K562 (cell line): ENCODE data around the gene ARMC6. TPM values are rescaled to one million over a fixed set of nuclear protein-coding genes. Genes with fewer than 3 reads are reported as not detected.

Experiments
- CEBPB ChIP-seq: fragments of 450-650 bp; IDR thresholded peaks from 2 replicates; pipeline ENCODE4 v1.6.1; 2016; ENCODE audit warnings: missing genetic modification characterization, missing compliant biosample characterization
- CXXC5 ChIP-seq: fragments of 250-450 bp; sonication (Bioruptor Pico); IDR thresholded peaks from 2 replicates; pipeline ENCODE4 v1.8.0; 2022; ENCODE audit warnings: inconsistent platforms, mild to moderate bottlenecking, moderate library complexity
- DDX20 ChIP-seq: fragments of 450-650 bp; IDR thresholded peaks from 2 replicates; pipeline ENCODE4 v1.6.1; 2016; ENCODE audit warnings: missing genetic modification characterization, low read depth, mild to moderate bottlenecking, missing compliant biosample characterization, moderate library complexity
- LCOR ChIP-seq: sonication (generic); formaldehyde crosslinking; IDR thresholded peaks from 2 replicates; pipeline ENCODE4 v1.8.0; 2022; ENCODE audit warnings: mild to moderate bottlenecking, missing genetic modification reagents
- MTA2 ChIP-seq: fragments of 450-650 bp; IDR thresholded peaks from 2 replicates; pipeline ENCODE4 v1.6.1; 2016; ENCODE audit warnings: low read depth
- PURB ChIP-seq: sonication (generic); formaldehyde crosslinking; IDR thresholded peaks from 2 replicates; pipeline ENCODE4 v1.9.0; 2021; ENCODE audit warnings: low read depth, mild to moderate bottlenecking, missing genetic modification reagents
- RCOR1 ChIP-seq, 2 experiments: IDR thresholded peaks; 2 replicates each; pipeline ENCODE4 v1.6.1; 2012; ENCODE audit warnings: low read depth in 2 of 2, low read length in 2 of 2, borderline replicate concordance in 1 of 2, improper control_type of control experiment in 1 of 2
- SP1 ChIP-seq: sonication (generic); formaldehyde crosslinking; IDR thresholded peaks from 2 replicates; pipeline ENCODE4 v1.8.1; 2022; ENCODE audit warnings: mild to moderate bottlenecking, missing genetic modification reagents
- TCFL5 ChIP-seq: fragments of 250-450 bp; sonication (Bioruptor Pico); conservative IDR thresholded peaks from 2 replicates; pipeline ENCODE4 v1.6.1; 2021; ENCODE audit warnings: mild to moderate bottlenecking, moderate library complexity, matching md5 sums
- ZNF354B ChIP-seq: fragments of 250-450 bp; sonication (Bioruptor Pico); IDR thresholded peaks from 2 replicates; pipeline ENCODE4 v1.4.0; 2020
- ZNF561 ChIP-seq: fragments of 450-650 bp; formaldehyde crosslinking; conservative IDR thresholded peaks from 2 replicates; pipeline ENCODE4 v1.4.0; 2020; ENCODE audit warnings: mild to moderate bottlenecking, moderate library complexity
- ZNF75A ChIP-seq: fragments of 450-650 bp; formaldehyde crosslinking; IDR thresholded peaks from 2 replicates; pipeline ENCODE4 v1.4.0; 2020; ENCODE audit warnings: mild to moderate bottlenecking
- ZNF766 ChIP-seq: fragments of 200-800 bp; sonication (Bioruptor generic); conservative IDR thresholded peaks from 2 replicates; pipeline ENCODE4 v1.6.1; 2016; ENCODE audit warnings: missing genetic modification characterization, missing compliant biosample characterization
- polyA plus RNA-seq, 8 experiments: library from polyadenylated mRNA; depleted of rRNA in 4 of 8; stranded (reverse) in 5 of 8; unstranded in 3 of 8; fragments of >200 nt; fragmentation: Nextera tagmentation in 2 of 8; fragmentation: Illumina TruSeq in 1 of 8; extraction: Ambion mirVana in 2 of 8; extraction: Trizol in 1 of 8; gene quantifications; 2 replicates each; pipeline versions ENCODE4 v1.2.1 to v1.2.3, GENCODE V29; 2011 to 2014; ENCODE audit warnings: inconsistent platforms in 1 of 8, missing spikeins in 1 of 8
- total RNA-seq, 7 experiments: library from RNA; depleted of rRNA in 6 of 7; stranded (reverse); fragments of >200 nt in 6 of 7; fragmentation: Illumina TruSeq in 2 of 7; extraction: Trizol in 2 of 7; gene quantifications; 2 replicates each; pipeline versions ENCODE4 v1.2.1 to v1.2.3, GENCODE V29; 2011 to 2021; ENCODE audit warnings: low replicate concordance in 1 of 7
- TF ChIP-seq, protein P1 (sequence below), 2 experiments: fragments of 200-800 bp in 1 of 2; sonication (Bioruptor generic) in 1 of 2; sonication (generic) in 1 of 2; formaldehyde crosslinking in 1 of 2; IDR thresholded peaks in 1 of 2; conservative IDR thresholded peaks in 1 of 2; 2 replicates each; pipeline versions ENCODE4 v1.5.0 to v1.6.1; 2016 to 2020; ENCODE audit warnings: missing compliant biosample characterization in 1 of 2, missing genetic modification characterization in 1 of 2, missing genetic modification reagents in 1 of 2
- TF ChIP-seq, protein P2 (sequence below): conservative IDR thresholded peaks from 2 replicates; pipeline ENCODE4 v1.6.1; 2011; ENCODE audit warnings: low read depth, mild to moderate bottlenecking, low read length; ENCODE audit not compliant: control insufficient read depth
- TF ChIP-seq, protein P3 (sequence below): fragments of 250-450 bp; sonication (Bioruptor Pico); IDR thresholded peaks from 2 replicates; pipeline ENCODE4 v1.5.0; 2021; ENCODE audit warnings: mild to moderate bottlenecking, borderline replicate concordance
- TF ChIP-seq, protein P4 (sequence below), 3 experiments: IDR thresholded peaks in 2 of 3; conservative IDR thresholded peaks in 1 of 3; 2 replicates each; pipeline ENCODE4 v1.5.1; 2011 to 2012; ENCODE audit warnings: low read length in 3 of 3, mild to moderate bottlenecking in 3 of 3, control low read depth in 2 of 3, improper control_type of control experiment in 1 of 3, inconsistent platforms in 1 of 3, low read depth in 1 of 3, mixed read lengths in 1 of 3, moderate library complexity in 1 of 3; ENCODE audit not compliant: insufficient read depth in 2 of 3
- TF ChIP-seq, protein P5 (sequence below): fragments of 450-650 bp; IDR thresholded peaks from 2 replicates; pipeline ENCODE4 v1.6.1; 2016; ENCODE audit warnings: low read depth, mild to moderate bottlenecking, moderate library complexity

ARMC6 gene
- total and polyA plus RNA-seq, 9 of the 15 experiments (the other 6 are each of a cell fraction or from before 2014, with no cell fraction given): 2.1 to 93.4 (median 63.6) TPM

DNA sequence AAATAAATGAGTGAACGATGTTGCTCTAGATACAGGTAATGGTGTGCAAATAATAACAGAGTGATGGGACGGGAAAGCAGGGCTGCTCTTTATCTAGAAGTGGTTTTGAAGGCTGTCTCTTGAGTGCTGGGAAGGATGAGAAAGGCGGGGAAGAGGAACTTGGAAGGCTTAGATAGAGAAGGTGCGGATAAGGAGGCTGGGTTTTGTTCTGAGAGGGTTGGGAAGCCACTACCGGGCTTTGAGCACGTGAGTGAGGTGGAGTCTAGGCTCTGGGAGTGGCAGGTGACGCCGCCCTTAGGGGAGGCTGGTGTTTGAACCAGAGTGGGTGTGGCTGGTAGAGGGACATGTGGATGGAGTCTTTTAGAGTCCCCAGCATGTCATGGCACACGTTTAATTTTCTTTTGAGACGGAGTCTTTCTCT is 811 bp downstream of the ARMC6 start (continued):
- TF ChIP-seq, protein P1, sequence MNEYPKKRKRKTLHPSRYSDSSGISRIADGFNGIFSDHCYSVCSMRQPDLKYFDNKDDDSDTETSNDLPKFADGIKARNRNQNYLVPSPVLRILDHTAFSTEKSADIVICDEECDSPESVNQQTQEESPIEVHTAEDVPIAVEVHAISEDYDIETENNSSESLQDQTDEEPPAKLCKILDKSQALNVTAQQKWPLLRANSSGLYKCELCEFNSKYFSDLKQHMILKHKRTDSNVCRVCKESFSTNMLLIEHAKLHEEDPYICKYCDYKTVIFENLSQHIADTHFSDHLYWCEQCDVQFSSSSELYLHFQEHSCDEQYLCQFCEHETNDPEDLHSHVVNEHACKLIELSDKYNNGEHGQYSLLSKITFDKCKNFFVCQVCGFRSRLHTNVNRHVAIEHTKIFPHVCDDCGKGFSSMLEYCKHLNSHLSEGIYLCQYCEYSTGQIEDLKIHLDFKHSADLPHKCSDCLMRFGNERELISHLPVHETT (CRISPR knock-in tag; conservative IDR thresholded peaks at IDR 0.05 in 1 of 2, IDR thresholded peaks at IDR 0.05 in 1 of 2): no peak
- TF ChIP-seq ZNF561 (CRISPR knock-in tag) (no peak), PURB (CRISPR knock-in tag) (no peak), ZNF766 (CRISPR knock-in tag) (no peak), LCOR (CRISPR knock-in tag) (no peak), ZNF75A (CRISPR knock-in tag) (no peak), CEBPB (tag) (no peak), SP1 (peak; percentile 35; the same call in 1 of the 2 replicates), TCFL5 (CRISPR knock-in tag) (no peak), RCOR1 (IDR thresholded peaks at IDR 0.05; ENCODE audit: borderline replicate concordance in 1 of 2, low read depth in 2 of 2, low read length in 2 of 2) (peak in 1 of 2 experiments; percentile 58; a peak in 1 of 4 replicates), CXXC5 (CRISPR knock-in tag) (no peak), MTA2 (no peak), ZNF354B (CRISPR knock-in tag) (no peak), DDX20 (tag) (no peak)
- TF ChIP-seq, protein P2, sequence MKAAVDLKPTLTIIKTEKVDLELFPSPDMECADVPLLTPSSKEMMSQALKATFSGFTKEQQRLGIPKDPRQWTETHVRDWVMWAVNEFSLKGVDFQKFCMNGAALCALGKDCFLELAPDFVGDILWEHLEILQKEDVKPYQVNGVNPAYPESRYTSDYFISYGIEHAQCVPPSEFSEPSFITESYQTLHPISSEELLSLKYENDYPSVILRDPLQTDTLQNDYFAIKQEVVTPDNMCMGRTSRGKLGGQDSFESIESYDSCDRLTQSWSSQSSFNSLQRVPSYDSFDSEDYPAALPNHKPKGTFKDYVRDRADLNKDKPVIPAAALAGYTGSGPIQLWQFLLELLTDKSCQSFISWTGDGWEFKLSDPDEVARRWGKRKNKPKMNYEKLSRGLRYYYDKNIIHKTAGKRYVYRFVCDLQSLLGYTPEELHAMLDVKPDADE: peak; percentile 43
- TF ChIP-seq, protein P3, sequence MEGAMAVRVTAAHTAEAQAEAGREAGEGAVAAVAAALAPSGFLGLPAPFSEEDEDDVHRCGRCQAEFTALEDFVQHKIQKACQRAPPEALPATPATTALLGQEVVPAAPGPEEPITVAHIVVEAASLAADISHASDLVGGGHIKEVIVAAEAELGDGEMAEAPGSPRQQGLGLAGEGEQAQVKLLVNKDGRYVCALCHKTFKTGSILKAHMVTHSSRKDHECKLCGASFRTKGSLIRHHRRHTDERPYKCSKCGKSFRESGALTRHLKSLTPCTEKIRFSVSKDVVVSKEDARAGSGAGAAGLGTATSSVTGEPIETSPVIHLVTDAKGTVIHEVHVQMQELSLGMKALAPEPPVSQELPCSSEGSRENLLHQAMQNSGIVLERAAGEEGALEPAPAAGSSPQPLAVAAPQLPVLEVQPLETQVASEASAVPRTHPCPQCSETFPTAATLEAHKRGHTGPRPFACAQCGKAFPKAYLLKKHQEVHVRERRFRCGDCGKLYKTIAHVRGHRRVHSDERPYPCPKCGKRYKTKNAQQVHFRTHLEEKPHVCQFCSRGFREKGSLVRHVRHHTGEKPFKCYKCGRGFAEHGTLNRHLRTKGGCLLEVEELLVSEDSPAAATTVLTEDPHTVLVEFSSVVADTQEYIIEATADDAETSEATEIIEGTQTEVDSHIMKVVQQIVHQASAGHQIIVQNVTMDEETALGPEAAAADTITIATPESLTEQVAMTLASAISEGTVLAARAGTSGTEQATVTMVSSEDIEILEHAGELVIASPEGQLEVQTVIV (CRISPR knock-in tag): no peak
- TF ChIP-seq, protein P4, sequence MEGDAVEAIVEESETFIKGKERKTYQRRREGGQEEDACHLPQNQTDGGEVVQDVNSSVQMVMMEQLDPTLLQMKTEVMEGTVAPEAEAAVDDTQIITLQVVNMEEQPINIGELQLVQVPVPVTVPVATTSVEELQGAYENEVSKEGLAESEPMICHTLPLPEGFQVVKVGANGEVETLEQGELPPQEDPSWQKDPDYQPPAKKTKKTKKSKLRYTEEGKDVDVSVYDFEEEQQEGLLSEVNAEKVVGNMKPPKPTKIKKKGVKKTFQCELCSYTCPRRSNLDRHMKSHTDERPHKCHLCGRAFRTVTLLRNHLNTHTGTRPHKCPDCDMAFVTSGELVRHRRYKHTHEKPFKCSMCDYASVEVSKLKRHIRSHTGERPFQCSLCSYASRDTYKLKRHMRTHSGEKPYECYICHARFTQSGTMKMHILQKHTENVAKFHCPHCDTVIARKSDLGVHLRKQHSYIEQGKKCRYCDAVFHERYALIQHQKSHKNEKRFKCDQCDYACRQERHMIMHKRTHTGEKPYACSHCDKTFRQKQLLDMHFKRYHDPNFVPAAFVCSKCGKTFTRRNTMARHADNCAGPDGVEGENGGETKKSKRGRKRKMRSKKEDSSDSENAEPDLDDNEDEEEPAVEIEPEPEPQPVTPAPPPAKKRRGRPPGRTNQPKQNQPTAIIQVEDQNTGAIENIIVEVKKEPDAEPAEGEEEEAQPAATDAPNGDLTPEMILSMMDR (IDR thresholded peaks at IDR 0.05 in 2 of 3, conservative IDR thresholded peaks at IDR 0.05 in 1 of 3; ENCODE audit: insufficient read depth in 2 of 3, low read depth in 1 of 3, low read length in 3 of 3): no peak
- TF ChIP-seq, protein P5, sequence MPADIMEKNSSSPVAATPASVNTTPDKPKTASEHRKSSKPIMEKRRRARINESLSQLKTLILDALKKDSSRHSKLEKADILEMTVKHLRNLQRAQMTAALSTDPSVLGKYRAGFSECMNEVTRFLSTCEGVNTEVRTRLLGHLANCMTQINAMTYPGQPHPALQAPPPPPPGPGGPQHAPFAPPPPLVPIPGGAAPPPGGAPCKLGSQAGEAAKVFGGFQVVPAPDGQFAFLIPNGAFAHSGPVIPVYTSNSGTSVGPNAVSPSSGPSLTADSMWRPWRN: no peak
